A673 (cell line): ENCODE data around the gene UBE2K.

ENCODE experiments used
- EZH2 ChIP-seq: fragments of 200-600 bp; sonication (generic); IDR thresholded peaks from 2 replicates; pipeline ENCODE4 v1.6.1; 2017; ENCODE audit warnings: borderline replicate concordance, low read depth, mild to moderate bottlenecking, mixed read lengths, antibody characterized with exemption, low read length; ENCODE audit not compliant: poor library complexity, severe bottlenecking
- TF ChIP-seq, protein P1 (sequence below): fragments of 300-800, 200-600 bp; sonication (generic); conservative IDR thresholded peaks from 2 replicates; pipeline ENCODE4 v1.5.1; 2017; ENCODE audit warnings: low read depth, mild to moderate bottlenecking, antibody characterized with exemption, low read length, moderate library complexity, mixed read lengths

GRCh38 chr4:39754309-39754708 is 56.4 kb downstream of the UBE2K start:
- TF ChIP-seq, protein P1, sequence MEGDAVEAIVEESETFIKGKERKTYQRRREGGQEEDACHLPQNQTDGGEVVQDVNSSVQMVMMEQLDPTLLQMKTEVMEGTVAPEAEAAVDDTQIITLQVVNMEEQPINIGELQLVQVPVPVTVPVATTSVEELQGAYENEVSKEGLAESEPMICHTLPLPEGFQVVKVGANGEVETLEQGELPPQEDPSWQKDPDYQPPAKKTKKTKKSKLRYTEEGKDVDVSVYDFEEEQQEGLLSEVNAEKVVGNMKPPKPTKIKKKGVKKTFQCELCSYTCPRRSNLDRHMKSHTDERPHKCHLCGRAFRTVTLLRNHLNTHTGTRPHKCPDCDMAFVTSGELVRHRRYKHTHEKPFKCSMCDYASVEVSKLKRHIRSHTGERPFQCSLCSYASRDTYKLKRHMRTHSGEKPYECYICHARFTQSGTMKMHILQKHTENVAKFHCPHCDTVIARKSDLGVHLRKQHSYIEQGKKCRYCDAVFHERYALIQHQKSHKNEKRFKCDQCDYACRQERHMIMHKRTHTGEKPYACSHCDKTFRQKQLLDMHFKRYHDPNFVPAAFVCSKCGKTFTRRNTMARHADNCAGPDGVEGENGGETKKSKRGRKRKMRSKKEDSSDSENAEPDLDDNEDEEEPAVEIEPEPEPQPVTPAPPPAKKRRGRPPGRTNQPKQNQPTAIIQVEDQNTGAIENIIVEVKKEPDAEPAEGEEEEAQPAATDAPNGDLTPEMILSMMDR = no peak
- no peak for TF ChIP-seq EZH2
